GM21447 (cell line): ENCODE measurements around the gene CAPN10.

Experiments used
- ATAC-seq: cut with Tn5 transposase; IDR thresholded peaks from one replicate; pipeline ENCODE4 v1.9.1; 2021; ENCODE audit not compliant: unreplicated experiment

Gene CAPN10

DNA sequence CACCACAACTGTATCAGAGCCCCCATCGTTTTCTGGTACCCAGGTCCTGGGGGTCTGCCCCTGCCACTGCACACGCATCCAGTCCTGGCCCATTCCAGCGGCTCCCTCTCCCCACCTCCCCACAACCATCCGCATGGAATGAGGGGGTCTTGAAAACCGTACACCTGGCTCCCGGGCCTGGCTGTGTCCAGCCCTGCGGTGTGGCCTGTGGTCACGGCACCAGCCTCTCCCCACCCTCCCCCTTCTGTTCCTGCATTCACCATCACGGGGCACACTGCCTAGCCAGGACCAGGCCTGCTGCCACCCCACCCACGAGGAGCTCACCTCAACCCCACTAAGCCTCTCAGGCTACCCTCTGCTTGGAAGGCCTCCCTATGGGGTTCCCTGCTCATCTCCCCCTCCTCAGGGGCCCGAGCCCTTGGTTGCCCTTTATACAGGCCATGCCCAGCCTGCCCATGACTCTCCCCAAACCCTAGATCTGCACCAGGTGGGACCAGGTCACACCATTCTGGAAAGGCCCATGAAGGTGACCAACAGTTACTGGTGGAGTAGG is 50.1 kb downstream of the CAPN10 start:
- no peak for ATAC-seq

DNA sequence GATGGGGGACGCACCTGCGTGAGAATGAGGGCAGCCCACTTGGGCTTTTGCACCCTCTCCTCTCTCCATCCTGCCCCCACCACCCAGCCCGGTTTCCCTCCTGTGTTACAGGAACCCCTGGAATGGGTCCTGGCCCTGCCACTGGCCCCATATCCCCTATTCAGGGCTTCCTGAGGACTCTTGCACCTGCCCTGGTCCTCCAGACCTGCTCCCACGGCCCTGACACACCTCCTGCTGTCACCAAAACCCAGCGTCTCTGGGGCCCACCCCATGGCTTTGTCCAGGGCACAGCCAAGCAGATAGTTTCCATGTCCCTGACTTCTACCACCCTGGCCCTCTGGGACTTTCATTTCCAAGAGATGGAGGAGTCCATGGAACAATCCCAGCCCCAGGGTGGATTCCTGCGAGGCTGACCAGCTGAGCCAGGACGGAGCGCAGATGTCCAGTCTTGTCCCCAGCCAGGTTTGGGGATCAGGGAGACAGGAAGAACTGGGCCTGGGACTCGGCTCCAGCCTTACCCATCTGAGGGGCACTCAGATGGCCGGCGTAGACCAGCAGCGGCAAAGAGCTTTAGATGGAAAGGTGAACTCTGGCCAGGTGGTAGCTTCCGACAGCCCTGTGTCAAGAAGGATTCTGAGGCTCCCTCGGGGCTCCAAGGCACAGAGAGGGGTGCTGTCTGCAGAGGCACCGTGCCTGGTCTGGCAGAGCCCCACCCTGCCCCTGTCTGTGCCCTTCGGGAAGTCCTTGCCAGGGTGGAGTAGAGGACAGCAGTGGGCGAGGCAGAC is 50.8 kb downstream of the CAPN10 start:
- no peak for ATAC-seq

DNA sequence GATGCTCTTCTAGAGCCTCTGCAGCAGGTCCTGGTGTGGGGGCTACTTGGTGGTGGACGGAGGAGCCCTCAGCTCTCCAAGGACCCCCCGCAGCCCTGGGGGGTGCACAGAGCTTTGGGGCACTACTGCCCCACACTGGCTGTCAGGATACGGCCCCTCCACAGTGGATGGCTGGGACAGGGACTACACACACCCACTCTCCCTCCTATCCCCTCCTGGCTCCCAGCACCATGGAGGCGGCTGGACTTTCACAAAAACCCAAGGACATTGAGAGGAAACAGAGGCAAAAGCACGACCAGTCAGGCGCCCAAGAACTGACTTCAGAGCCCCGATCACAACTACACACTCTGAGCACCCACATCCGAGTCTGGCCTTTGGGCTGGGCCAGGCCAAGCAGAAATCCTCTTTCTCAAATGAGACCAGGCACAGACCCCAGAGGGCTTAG is 51.4 kb downstream of the CAPN10 start:
- ATAC-seq = no peak

DNA sequence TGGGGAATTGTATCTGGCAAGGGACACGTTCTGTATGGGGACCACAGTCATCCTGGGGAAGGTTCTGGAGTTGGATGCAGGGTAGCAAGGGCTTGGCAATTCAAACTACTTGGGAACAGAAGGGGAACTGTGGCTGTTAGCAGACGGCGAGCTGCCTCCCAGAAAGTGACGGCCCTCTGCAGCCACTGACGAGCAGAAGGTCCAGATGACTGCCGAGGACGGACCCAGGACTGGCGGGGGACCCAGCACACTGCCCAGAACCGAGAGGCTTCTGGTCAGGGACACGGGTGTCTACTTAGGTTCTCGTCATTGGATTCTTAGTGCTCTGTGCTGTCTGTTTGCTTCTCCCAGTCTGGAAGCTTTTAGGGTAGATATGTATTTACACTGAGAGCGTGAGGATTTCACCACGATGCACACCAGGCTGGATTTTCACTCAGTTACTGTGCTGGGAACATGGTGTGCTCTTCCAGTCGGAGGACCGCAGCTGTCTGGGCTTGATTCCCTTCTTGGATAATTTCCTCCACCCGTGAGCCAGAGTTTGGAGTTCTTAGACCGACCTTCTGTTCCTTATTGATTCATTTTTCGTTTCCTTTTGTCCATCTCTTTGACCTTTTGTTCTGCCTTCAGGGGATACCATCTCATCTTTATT is 52.1 kb downstream of the CAPN10 start:
- no peak for ATAC-seq

DNA sequence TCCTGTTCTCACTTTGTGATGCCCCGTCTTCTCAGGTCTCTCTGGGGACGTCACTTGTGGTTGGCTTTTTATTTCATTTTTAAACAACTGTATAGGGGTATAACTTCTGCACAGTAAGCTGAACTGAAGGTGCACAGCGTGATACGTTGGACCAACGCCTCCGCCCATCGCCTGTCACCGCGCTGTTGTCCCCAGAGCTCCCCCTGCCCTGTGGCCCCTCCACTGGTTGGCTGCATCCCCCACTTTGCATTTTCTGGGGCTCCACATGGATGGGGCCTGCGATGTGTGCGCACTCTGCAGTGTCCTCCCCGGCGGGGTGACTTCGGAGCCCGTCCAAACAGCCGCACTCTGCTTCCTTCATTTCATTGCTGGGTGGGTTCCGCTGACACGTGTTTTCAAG is 53.0 kb downstream of the CAPN10 start:
- no peak for ATAC-seq

DNA sequence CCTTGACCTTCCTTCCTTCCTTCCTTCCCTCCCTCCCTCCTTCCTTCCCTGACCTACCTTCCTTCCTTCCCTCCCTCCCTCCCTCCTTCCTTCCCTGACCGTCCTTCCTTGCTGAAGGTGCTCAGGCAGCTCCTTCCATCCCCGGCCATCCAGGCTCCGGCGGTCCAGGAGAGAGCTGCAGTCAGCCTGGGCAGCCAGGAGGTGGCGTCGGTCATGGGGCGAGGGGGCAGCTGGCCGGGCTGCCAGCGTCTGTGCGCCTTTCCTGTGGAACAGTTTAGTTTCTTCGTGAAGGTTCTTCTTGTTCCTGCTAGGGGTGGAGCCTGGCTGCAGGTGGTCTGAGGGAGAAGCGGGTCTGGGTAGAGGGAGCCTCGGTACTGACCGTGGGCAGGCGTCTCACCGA is 54.4 kb downstream of the CAPN10 start:
- ATAC-seq = no peak

DNA sequence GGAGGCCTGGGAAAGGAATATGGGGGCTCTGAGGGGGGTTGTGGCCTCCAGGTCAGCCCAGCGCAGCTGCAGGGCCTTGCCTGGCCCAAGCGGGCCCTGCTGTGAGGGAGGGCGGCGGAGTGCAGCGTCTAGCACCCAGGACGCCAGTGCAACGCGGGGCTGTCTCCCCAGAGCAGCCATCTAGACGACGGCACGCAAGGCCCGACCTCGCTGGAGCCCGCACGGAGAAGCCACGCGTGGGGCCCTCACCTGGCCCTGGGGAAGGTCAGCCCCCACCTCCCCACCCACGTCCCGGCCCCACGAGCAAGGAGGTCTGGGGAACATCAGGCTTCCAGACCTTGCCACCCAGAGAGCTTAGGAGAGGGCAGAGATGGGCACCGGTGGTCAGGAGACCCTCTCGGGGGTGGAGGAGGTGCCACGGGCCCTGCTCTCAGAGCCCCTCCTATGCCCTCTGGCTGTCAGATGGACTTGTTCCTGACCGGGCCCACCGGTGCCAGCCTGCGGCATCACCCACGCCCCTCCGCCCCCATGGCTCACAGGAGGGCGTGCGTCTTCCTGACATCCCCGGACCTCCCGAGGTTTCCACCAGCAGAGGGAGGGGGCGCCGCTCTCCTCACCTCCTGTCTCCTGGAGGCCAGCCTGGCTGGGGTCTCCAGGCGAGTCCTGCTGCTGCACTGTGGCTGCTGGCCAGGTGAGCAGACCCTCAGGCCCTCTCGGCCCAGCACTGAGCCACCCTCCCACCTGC is 55.7 kb downstream of the CAPN10 start:
- no peak for ATAC-seq

DNA sequence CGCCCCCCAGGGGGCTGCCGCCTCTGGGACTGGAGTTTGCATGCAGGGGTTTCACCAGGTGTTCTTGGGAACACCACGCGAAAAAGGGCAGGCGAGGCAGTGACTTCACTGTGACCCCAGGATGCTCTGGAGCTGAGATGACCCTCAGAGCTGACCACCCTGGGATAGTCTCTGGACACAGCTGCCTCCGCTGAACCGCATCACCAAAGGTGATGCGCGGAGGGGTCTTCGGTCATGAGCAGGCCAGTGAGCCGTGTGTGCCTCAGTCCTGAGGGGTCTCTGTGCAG is 56.2 kb downstream of the CAPN10 start:
- ATAC-seq = no peak

DNA sequence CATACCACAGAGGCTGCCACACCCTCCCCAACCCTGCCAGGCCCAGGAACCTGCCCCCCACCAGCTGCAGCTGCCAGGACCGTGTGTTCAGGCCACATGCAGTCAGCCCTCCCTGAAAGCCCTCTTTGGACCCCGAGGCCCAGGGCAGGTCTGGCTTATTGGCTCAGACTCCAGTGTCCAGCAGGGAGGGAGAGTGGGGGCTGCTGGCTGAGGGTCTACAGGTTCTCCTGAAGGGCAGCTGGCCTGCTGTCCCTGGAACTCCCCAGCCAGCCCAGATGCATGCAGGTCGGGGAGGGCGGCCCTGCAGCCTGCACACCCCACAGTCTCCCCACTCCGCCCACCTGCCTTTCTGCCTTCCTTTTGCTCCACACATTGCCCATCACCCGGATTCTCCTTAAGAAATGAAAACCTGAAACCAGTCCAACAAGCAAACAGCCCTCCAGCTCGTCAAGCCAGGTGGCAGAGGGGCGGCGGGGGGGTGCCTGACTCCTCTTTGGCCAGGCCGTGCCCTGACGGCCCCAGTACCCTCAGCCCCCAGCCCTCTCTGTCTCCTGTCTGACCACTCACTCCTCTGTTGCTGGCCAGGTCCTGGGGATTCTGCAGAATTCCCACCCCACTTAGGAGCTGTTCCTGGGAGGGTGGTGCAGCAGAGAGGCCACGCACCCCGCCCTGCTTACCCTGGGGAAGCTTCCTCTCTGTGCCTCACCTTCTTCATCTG is 56.7 kb downstream of the CAPN10 start:
- ATAC-seq = no peak

DNA sequence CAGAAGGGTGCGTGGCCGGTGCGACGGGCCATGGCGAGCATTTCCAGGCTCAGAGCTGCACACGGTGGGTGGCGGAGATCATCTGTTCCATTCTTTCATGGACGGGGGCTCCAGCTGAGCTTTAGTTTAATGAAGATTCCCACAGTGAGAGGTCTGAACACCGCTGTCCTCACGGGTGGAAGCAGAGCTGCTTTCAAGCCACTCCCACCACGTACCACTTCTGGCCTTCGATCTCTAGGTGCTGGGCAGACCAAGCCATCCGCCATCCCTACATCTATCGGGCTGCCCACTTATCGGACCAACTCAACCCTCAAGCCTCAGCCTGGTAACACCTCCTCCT is 57.2 kb downstream of the CAPN10 start:
- no peak for ATAC-seq

DNA sequence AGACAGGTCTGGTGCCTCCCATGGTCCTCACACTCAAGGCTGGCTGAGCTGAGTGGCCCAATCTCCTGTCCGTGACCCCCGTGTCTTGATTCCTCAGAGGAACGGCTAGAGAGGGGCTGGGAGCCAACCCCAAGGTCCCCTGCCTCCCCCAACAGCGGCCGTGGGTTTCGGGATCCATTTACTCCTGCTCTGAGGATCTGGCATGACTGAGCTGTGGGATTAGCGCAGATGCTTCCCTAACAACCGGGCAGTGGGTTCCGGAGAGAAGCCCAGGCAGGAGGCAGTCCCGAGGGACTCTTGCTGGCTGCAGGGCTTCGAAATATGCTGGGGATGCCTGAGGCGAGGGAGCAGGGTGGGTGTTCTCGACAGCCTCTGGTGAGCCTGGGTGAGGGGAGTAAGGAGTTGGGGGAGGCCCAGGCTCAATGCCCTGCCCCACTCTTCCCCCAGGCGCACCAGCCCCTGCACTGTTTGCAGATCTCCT is 57.7 kb downstream of the CAPN10 start:
- no peak for ATAC-seq

DNA sequence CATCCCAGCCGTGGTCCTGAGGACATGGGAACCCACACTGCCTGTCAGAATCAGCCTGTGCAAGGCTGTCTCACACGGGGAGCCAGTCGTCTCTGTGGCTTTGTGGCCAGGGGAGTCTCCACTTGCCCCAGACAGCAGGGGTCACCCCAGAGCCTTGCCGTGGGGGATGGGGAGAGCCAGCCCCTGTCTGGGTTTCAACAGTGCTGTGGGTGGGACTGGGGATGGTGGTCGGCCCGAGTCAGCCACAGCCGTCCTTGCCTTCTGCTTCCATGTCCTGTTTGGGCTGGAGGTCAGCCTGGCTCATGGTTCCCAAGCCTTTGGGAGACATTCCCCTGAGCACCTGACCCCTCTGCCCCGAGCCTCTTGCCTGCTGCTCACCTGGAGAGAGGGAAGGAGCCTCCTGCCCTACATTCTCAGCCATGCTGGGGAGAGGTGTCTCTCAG is 58.3 kb downstream of the CAPN10 start:
- ATAC-seq = no peak

DNA sequence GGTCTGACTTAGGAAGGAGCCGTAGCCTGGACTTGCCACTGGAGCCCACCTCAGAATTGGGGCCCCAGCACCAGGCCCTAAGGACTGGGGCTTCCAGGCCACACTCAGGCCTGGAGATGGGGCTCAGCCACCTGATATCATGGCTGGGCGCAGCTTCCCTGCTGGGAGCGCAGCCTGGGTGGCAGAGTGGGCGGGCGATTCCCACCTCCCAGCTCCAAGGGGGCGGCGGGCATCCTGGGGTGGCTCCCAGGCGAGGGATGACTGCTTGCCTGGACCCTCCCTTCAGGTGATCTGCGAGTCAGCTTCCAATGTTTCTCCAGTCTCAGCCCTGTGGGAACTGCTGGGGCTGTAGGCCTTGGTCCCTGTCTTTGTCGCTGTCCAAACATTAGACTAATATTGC is 58.8 kb downstream of the CAPN10 start:
- no peak for ATAC-seq

DNA sequence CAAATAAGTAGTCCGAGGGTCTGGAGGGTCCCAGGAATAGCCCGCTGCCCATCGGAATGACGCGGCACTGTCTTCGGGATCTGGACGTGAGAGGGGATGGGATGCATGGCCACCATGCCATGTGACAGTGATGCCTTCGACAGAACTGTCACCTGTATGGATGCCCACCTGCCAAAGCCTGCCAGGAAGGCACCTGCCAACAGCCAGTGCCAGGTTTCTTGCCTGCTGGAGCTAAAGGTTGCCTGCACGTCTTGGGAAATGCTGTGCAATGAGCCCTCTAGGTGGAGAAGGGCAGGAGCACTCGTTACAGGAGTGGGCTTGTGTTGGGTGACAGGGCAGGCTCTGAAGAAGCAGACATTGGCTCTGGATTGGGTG is 59.3 kb downstream of the CAPN10 start:
- no peak for ATAC-seq

DNA sequence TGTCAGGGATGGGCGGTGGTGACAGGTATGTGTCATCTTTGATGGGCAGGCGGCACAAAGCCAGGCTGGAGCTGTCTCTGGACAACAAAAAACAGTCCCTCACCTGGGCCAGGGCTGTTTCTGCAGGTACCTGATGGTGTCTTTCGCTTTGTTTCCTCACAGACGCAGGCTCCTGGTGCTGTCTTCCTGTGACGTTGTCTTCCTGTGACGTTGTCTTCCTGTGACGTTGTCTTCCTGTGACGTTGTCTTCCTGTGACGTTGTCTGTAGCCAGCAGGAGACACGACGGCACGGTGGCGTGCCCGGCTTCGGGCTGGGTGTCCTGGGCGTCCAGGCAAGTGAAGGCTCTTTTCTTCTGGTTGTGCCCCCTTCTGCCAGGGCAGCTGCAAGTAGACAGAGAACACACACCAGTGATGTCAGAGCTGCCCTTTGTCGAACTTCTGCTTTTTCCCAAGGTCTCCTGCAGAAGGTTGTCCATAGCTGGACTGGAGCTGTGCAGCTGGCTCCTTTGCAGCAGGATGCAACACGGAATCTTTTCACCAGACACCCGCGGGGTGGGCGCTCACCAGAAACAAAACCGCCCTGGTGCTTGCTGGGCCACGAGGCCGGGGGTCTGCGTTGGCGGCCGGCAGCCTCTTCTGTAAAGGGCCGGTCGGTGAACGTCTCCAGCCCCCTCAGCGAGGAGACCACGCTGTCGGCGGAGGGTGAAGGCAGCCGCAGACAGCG is 59.8 kb downstream of the CAPN10 start:
- no peak for ATAC-seq

DNA sequence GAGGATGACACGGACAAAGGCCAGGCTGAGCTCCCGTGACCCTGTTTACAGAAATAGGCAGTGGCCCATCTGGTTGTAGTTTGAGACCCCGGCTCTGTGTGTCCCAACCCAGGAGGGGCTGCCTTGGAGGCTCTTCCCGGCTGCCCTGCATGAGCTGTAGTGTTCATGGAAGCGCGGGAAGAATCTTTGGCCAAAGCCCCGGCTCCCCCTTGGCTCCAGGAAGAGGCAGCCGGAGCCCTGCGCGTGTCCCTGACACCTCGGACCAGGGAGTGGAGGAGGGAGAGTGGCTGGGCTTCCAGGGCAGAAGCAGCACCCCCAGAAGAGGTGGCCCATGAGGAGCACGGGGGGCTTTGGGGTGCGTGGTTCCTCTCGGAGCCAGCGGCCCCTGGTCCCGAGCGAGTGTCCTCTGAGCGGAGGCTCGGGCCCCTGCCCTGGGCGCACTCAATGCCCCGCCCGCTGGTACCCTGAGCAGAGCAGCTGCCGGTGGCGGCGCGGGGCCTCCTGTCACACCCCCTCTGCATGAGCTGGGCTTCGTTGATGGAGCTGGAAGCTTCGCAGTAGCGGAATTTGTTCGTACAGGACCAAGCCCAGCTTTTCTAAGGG is 60.5 kb downstream of the CAPN10 start:
- no peak for ATAC-seq

DNA sequence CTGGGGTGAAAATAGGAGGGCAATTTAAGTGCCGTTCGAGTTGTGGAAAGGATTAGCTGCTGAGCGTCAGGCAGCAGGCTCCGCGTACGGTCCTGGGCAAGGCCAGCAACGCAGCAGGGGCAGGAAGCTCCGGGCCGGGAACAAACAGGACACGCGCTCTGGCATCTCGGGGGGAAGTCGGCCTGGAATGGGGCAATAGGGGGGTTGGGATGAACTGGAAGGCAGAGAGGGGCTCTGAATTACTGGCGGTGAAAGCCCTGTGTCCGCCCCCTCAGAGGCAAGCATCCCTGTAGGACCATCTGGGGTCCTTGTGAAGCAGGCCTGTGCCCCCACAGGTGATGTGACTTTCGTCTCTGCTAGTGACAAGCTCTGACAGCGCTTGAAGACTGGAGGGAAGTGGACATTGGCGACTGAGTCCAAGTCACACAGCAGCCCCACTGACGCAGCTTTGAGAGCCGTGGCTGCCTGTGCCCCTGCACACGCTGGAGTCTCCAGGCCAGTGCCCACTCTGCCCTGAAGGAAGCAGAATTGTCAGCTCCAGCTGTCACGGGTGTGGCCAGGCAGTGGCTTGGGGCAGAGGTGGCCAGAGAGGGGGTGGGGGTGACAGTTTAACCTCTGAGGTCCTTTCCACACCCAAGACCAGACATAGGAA is 61.1 kb downstream of the CAPN10 start:
- ATAC-seq = no peak

DNA sequence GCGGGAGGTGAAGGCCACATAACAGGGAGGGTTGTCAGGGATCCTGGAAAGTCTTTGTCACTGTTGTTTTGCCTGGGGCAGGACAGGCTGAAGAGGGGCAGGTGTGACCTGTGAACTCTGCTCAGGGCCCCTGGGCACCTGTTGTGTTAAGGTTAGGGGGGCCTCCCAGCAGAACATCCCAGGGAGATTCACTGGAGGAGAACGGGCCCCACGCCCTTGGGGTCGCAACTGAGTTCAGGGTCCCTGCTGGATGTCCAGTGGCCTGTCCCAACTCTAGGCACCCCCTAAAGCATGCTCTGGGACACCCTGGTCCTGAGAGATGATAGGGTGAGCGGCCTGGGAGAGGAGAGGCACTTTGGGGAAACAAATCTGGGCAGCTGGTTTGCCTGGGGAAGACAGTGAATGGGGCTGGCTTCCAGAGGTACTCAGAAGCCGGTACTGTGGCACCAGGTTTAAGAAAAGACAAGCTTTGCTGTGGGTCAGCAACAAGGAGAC is 61.7 kb downstream of the CAPN10 start:
- no peak for ATAC-seq
